HG03066 (cell line): ENCODE measurements around the gene PAPOLA.

ENCODE experiments used
- ATAC-seq: cut with Tn5 transposase; IDR thresholded peaks from one replicate; pipeline ENCODE4 v1.9.1; 2021; ENCODE audit warnings: low read depth; ENCODE audit not compliant: unreplicated experiment

The PAPOLA gene

GRCh38 chr14:96554315-96554910 lies 52.2 kb downstream of the PAPOLA start:
- no peak for ATAC-seq

DNA sequence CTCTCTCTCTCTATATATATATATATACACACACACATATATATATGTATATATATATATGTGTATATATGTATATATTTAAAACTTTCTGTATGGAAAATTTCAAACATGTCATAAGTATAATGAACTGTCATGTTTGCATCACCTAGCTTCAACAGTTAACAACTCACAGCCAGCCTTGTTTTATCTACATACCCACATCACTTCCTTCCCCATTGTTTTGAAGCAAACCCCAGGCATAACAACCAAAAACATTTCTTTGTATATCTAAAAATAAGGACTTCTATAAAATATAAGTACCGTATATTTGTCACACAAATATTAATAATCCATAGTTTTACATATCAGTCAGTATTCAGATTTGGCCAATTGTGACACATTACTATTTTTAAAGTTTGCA lies 57.4 kb downstream of the PAPOLA start:
- ATAC-seq: no peak

GRCh38 chr14:96564389-96564788 lies 62.2 kb downstream of the PAPOLA start:
- no peak for ATAC-seq

DNA sequence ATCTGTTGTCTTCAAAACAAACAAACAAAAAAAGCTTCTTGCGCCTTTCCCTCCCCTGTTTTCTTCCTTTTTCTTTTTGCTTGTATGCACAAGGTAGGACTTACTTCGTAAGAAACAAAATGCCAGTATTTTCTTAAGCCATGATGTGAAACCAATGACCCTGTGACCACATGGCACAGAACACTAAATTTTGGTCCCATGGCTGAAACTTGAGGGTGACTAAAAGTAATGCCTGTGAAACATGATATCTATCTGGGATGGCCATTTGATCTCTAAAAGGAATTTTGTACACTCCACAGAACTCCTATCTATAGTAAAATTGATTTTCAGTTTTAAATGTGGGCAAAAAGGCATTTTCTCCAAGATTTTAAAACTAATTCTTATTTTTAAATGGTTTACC lies 63.6 kb downstream of the PAPOLA start:
- no peak for ATAC-seq

DNA sequence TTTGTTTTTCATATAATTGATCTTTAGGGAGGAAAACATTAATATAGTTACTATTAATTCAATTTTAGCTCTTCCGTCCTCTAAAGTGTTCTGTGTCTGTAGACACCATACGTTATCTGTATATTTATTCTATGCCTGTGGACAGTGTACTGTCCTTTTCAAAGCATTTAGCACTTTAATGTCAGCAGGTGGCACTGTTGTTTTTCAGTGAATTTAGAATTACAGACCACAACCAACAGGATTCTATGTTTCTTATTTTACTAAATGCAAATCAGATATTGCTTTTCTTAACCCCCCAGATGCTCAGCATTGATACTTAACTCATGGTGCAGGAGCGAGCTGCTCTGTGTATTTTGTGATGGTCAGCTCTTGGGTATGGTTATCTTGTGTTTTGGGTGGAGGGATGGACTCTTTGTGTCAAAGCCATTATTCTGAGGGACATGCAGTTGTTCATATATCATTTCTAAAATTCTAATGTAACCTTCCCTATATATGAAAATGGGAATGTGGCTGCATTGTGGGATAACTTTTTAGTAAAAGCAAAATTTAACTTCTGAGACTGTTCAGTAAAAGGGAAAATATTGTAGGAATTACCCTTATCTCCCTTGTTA lies 65.2 kb downstream of the PAPOLA start:
- ATAC-seq: no peak

- no peak for ATAC-seq
Observed at GRCh38 chr14:96568621-96569020, 66.4 kb downstream of the PAPOLA start.

GRCh38 chr14:96571311-96571710 lies 69.1 kb downstream of the PAPOLA start:
- no peak for ATAC-seq

DNA sequence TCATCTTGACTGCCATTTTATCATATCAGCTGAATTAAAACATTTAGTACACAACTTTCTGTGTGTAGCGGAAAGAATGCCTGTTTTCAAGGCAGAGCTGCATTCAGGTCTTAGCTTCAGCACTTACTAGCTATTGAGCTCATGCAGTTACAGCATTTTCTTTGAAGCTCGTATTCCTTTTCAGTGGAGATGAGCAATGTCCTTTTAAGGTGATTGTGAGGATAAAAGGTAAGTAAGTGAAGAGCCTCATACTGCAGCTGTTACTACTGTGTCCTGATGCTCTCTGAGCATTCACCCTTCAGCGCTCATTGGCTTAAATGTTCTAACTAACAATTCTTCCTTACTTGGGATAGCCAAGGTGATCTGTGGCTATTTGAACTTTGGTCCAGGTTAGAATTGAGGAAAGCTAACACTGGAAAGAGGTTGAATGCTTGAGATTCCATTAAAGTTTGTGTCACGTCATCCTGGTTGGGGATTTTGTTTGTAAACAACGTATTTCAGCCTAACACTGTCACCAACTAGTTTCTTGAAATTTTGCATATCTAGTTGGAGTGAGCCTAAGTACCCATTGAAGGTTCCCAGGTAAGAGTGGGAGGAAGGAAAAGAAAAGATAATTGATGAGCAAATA lies 71.4 kb downstream of the PAPOLA start:
- no peak for ATAC-seq

DNA sequence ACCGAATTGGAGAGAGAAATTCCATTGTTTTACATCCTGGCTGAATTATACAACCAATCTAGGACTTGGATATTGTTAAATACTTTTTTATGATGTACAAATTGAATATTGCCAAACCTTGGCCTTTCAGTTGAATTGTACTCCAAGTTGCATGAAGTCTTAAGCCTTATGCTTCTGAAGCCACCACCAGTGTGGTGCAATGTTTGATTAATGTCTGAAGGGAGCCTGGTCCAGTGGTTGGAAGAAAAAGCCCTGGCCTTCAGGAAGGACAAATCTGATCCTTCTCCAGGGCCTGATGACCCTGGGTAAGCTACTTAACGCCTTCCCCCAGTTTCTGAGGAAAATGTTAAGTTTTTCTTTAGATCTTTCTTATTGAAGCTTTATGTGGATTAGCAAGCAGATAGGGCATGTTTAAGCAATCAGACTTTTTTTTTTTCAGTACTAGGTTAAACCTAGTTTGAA lies 72.0 kb downstream of the PAPOLA start:
- ATAC-seq: no peak

GRCh38 chr14:96574633-96575632 lies 72.8 kb downstream of the PAPOLA start:
- ATAC-seq: no peak

DNA sequence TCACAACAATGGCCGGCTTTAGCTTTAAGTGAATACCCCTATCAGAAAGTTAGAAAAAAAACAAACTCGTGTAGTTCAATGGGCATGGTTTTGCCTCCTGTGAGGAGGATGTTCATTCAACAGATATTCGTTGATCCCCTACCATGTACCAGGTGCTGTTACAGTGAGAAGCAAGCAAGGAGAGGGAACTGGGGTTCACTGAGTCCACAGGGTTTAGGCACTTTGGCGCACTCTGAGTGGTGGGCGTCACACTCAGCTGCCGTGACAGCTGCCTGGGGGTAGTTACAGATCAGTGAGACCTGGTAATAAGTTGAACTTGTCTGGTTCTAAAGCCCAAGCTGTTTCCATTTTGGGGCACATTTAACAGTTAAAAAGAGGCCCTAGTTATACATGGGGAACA lies 74.2 kb downstream of the PAPOLA start:
- ATAC-seq: no peak

DNA sequence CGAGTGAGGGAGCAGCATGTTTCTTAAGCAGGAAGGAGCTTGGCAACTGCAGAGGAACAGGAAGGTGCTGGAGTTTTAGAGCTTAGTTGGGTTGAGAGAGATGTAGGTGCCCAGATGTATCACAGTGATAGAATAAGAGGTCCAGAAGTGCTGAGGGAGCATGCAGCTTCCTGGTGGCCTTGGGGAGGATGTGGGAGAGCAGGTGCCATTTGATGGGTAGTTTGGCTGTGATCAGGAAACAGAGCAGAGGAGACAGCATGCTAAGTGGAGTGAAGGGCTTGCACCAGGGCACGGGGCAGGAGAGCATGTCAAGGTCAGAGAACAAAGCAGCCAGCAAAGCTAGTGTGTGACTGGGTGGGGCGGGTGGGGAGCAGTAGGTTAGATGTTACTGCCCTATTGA lies 74.8 kb downstream of the PAPOLA start:
- ATAC-seq: no peak

- no peak for ATAC-seq
Observed at GRCh38 chr14:96578619-96579018, 76.4 kb downstream of the PAPOLA start.

DNA sequence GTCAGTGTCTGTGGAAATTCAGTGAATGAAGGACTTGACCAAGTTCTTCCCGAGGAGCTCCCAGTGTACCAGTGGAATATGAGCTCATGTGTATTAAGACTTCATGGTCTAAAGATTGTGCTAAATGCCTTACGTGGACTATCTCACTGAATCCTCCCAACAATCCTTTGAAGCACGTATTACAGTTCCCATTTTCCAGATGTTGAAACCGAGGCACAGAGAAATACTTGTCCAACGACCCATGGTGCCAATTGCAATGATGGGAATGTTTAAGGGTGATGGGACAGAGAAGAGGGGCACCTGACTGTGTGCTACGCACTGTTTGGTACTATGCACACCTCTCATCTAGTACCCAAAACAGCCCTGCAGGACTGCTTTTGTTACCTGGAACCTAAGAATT lies 77.2 kb downstream of the PAPOLA start:
- ATAC-seq: no peak

DNA sequence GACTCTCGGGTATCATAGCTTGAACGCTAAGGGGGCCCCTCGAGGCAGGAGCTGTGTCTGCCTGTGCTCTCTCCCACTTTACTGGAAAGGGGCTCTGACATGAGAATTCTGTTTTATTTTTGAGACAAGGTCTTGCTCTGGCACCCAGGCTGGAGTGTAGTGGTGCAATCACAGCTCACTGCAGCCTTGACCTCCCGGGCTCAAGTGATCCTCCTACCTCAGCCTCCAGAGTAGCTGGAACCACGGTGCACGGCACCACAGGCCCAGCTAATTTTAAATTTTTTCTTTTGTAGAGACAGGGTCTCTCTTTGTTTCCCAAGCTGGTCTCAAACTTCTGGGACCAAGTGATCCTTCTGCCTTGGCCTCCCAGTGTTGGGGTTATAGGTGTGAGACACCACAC lies 77.7 kb downstream of the PAPOLA start:
- no peak for ATAC-seq

GRCh38 chr14:96580566-96580965 lies 78.4 kb downstream of the PAPOLA start:
- ATAC-seq: no peak

- ATAC-seq: no peak
Observed at GRCh38 chr14:96581026-96581425, 78.8 kb downstream of the PAPOLA start.

DNA sequence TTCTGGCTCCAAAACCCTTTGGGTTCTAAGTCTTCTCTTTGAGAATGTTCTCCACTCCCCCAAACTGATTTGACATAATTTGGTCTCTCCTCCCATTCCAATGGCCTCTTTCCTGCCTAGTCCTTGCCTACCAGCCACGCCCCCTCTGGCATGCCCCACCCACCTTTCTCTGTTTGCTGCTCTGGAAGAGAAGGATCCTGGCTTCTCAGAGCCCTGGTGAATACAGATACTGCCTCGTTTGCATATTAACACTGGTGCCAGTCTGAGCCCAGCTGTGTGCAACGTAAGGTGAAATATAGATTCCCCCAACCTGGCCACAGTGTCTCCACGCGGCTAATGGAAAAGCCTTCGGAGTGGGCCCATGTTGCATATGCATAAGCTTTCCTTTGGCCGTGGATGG lies 79.7 kb downstream of the PAPOLA start:
- ATAC-seq: no peak

GRCh38 chr14:96582411-96582961 lies 80.3 kb downstream of the PAPOLA start:
- no peak for ATAC-seq

DNA sequence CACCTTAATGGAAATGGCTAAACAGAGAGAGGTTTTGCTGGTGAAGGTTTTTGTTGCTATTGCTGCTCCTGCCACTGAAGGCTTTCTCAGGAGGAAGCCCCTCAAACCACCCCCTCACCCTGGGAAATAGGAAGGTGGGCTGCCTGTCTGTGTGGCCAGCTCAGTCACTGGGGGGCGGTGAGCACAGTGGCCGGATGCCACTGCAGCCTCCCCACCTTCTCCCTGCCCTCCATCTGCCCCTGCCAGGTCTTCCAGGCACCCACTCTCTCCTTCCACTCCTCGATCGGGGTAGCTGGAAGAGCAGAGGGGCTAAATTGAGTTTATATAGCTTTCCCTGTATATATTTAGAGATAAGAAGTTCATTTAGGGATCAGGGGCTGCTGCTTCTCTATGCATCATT lies 80.8 kb downstream of the PAPOLA start:
- ATAC-seq: no peak

DNA sequence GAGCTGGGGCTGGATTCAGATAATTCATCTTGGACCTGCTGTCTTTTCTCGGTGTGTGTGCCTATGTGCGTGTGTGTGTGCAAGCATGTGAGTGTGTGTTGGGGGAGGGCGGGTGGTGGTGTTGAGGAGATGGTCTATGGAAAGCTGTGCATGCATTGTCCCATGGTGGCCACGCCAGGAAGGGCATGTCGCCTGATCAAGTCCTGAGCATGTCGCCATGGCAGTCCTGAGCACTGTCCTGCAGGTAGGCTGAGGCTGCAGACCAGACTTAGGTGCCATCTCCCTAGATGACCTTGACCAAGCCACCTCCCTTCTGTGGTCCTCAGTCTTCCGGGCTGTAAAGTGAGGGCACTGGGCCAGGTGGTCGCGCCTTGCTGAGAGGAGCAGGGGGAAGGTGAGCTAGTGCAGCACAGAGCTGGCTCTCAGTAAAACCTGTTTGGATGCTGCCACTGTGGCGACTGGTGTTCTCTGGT lies 81.4 kb downstream of the PAPOLA start:
- no peak for ATAC-seq
